SHP77 (cell line): Measurements from ENCODE around the gene CBARP.
A peak's percentile ranks its signal among the peaks of the same experiment; 100 is the strongest.

Experiments used
- DNase-seq, 2 experiments: peaks; one replicate each; lab custom pipeline; 2025; lab: John Stamatoyannopoulos, UW

Gene CBARP

DNA sequence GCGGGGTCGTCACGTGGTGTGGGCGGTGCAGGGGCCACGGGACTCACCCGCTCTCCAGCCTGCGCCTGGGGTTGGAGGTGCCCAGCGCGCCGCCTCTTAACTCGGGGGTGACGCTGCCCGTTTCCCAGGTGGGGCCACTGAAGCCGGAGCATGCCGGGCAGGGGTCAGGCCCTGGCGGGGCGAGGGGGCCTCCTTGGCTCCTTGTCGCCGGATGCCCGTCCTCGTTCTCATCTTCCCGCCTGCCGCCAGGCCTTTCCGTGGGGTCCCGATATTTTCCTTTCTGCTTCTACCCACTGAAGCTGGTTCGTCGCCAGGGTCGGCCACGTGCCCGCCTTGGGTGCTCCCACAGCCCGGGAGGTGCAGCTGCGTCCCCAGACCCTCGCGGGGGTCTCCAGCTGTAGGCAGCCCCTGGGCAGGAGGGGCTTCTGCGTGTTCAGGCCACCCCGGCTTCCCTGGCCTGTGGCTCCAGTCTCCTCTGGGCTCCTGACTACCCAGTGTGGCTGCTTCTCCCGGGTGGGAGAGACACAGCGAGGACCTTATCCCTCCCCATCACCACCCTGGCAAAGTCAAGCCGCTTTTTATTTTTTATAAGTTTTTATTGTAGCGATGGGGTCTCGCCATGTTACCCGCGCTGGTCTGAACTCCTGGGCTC lies 38.3 kb upstream of the CBARP start:
- DNase-seq, result no peak

- peak; percentile 91 to 96 for DNase-seq
Observed at GRCh38 chr19:1275260-1275975, 37.6 kb upstream of the CBARP start, which contains the start of gene FAM174C. Gene FAM174C (plus strand): TSS chr19:1275530. CDS start chr19:1275550, 20 bp downstream.

GRCh38 chr19:1274852-1275259 lies 37.1 kb upstream of the CBARP start:
- peak in 1 of 2 experiments; percentile 26 for DNase-seq

GRCh38 chr19:1274081-1274851 lies 36.5 kb upstream of the CBARP start:
- no peak for DNase-seq

- DNase-seq, result no peak
Observed at GRCh38 chr19:1273263-1274041, 35.6 kb upstream of the CBARP start.

DNA sequence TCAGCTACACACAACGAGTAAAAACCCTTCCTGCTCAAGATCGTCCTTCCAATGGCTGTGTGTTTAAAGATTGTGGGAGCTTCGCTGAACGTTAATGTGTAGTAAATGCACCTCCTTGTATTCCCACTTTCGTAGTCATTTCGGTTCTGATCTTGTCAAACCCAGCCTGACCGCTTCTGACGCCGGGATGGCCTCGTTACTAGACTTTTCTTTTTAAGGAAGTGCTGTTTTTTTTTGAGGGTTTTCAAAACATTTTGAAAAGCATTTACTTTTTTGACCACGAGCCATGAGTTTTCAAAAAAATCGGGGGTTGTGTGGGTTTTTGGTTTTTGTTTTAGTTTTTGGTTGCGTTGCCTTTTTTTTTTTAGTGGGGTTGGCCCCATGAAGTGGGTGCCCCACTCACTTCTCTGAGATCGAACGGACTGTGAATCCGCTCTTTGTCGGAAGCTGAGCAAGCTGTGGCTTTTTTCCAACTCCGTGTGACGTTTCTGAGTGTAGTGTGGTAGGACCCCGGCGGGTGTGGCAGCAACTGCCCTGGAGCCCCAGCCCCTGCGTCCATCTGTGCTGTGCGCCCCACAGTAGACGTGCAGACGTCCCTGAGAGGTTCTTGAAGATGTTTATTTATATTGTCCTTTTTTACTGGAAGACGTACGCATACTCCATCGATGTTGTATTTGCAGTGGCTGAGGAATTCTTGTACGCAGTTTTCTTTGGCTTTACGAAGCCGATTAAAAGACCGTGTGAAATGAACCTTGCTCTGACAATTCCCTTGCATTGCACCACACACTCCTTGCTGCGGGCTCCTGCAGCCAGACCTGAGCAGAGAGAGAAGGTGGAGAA lies 34.8 kb upstream of the CBARP start:
- DNase-seq, result no peak

DNA sequence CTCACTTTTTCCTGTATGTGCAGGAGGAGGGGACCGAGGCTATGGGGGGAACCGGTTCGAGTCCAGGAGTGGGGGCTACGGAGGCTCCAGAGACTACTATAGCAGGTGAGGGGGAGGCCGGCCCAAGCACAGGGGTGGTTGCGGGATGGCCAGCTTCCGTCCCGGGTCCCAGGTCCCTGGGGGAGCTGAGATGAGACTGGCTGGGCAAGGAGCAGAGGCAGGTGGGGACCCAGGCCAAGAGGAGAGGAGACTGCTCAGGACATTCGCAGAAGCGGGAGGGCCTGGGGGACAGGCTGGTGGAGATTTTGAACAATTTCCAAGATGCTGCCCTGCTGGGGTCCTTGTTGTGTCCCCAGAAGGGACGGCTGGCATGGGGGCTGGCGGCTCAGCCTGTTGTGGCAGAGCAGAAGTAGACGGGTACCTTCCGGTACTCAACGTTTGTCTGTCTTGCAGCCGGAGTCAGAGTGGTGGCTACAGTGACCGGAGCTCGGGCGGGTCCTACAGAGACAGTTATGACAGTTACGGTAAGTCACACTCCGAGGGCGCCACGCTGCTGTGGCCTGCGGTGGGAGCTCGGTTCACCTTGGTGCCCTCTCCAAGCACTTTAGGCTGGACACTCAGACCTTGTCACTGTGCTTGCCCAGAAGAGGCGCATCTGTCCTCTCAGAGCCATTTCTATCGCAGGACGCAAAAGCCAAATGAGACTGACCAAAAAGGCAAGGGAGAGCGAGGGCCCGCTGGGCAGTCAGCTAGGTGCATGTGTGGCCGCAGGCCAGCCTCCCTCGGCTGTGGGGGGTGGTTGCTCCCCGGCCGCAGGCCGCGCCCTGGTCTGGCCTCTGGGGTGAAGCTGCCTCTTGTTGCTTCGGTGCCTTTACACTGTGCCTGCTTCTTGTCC lies 34.0 kb upstream of the CBARP start:
- no peak for DNase-seq

DNA sequence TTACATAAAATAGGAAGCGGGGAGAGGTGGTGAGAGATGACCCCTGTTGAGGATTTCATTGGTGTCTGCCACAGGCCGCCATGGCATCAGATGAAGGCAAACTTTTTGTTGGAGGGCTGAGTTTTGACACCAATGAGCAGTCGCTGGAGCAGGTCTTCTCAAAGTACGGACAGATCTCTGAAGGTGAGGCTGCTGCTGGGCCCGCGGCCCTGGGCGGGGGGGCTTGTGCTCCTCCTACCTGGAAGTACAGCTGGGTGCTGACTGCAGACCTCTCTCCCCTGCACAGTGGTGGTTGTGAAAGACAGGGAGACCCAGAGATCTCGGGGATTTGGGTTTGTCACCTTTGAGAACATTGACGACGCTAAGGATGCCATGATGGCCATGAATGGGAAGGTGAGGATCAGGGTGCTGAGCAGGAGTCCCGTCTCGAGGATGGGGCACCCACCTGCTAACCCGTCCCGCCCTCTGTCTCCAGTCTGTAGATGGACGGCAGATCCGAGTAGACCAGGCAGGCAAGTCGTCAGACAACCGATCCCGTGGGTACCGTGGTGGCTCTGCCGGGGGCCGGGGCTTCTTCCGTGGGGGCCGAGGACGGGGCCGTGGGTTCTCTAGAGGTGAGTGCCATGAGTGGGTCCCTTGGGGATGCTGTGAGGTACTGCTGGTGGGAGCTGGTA lies 33.2 kb upstream of the CBARP start:
- DNase-seq, result no peak

GRCh38 chr19:1270213-1270853 lies 32.5 kb upstream of the CBARP start:
- no peak for DNase-seq

DNA sequence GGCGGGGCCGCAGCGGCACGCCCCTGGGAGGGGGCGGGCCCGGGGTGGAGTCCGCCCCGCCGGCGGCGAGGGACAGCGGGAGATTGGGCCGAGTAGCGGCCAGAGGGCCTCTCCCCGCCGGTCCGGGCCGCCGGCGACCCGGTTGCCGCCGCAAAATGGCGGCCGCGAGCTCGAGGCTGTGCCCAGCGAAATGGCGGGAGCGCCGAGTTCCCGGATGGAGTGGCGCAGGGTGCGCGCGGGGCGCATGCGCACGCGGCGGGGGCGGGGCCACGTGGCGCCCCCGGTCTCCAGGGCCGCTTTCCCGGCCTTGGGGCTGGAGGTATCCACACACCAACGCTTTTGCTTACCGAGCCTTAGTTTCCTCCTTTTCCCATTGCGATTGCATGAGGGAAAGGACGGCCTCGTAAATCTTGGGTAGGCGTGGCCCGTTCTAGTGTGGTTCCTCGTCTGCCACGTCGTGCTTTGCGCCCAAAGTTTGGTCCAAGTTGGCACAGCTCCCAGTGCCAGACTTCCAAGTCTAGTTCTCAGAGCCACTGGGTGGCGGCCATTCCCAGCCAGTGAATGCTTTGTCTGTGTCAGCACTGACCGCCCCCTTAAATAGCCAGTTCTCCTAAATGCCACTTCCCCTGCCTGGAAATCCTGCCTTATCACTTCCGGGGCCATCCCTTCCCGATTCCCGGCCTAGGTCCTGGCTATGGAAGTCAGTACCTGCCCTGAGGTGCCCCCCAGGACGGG lies 31.8 kb upstream of the CBARP start:
- DNase-seq, result peak; percentile 59 to 75

- peak; percentile 92 to 98 for DNase-seq
Observed at GRCh38 chr19:1269065-1269477, 31.3 kb upstream of the CBARP start, which contains the start of gene CIRBP. Gene CIRBP (plus strand): TSS chr19:1269332. CDS start chr19:1270934, 1,602 bp downstream.

GRCh38 chr19:1268226-1269064 lies 30.6 kb upstream of the CBARP start:
- DNase-seq, result no peak

GRCh38 chr19:1267477-1268225 lies 29.8 kb upstream of the CBARP start:
- DNase-seq, result peak in 1 of 2 experiments; percentile 19

GRCh38 chr19:1266916-1267476 lies 29.2 kb upstream of the CBARP start:
- DNase-seq, result no peak

- DNase-seq, result peak; percentile 48 to 67
Observed at GRCh38 chr19:1266129-1266915, 28.5 kb upstream of the CBARP start.
